OCI-LY1 (cell line): ENCODE data around the gene SNTG2.

Experiments used
- CTCF ChIP-seq: fragments of 200-600 bp; sonication (generic), shearing (Covaris generic); IDR thresholded peaks from 2 replicates; pipeline ENCODE4 v1.5.1; 2017; ENCODE audit warnings: mild to moderate bottlenecking, antibody characterized with exemption, low read length, moderate library complexity, mixed read lengths
- EZH2 ChIP-seq: fragments of 200-600 bp; sonication (generic), shearing (Covaris generic); IDR thresholded peaks from 2 replicates; pipeline ENCODE4 v1.8.0; 2017; ENCODE audit warnings: borderline replicate concordance, mixed run types, mild to moderate bottlenecking, antibody characterized with exemption, low read length, moderate library complexity, mixed read lengths

GRCh38 chr2:1004398-1004797 lies 53.7 kb downstream of the SNTG2 start:
- TF ChIP-seq CTCF (no peak), EZH2 (no peak)
